ENCODE data around the gene PIGR.

PIGR gene

DNA sequence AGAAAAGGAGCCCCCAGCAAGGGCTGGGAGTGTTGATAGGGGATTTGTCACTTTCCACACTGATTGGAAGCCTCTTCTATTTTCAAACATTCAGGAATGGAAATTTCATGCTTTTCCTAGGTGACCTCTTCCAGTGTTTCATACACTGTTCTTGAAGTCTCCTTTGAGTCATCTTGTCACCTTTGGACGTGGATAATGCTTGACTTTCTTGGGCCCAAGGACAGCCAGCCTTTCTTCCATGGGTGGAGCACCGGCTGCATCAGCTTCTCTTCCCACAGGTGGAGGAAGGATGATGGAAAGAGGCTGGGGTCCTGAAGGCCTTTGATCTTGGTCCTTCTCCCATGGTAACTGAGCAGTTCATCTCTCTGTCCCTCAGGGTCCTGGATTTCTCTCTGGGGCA, 11.9 kb upstream of the PIGR start:
- no peak for DNase-seq

DNA sequence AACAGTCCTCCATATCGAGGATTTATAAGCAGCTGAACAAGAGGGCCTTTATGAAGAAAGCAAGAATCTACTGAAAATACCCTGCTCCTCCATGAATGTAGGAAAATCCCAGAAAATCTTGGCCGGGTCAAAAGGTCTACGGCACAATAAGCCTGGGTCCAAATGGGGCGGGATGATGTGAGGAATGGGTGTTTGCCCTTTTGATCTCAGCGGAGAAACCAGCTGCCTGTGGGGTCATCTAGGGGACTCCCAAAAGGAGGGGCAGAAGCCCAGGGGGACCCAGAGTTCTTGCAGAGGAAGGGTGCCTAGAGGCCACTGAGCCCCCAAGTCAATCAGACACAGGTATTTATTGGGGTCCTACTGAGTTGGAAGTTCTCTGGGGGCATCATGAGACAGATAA, 11.4 kb upstream of the PIGR start:
- no peak for DNase-seq

DNA sequence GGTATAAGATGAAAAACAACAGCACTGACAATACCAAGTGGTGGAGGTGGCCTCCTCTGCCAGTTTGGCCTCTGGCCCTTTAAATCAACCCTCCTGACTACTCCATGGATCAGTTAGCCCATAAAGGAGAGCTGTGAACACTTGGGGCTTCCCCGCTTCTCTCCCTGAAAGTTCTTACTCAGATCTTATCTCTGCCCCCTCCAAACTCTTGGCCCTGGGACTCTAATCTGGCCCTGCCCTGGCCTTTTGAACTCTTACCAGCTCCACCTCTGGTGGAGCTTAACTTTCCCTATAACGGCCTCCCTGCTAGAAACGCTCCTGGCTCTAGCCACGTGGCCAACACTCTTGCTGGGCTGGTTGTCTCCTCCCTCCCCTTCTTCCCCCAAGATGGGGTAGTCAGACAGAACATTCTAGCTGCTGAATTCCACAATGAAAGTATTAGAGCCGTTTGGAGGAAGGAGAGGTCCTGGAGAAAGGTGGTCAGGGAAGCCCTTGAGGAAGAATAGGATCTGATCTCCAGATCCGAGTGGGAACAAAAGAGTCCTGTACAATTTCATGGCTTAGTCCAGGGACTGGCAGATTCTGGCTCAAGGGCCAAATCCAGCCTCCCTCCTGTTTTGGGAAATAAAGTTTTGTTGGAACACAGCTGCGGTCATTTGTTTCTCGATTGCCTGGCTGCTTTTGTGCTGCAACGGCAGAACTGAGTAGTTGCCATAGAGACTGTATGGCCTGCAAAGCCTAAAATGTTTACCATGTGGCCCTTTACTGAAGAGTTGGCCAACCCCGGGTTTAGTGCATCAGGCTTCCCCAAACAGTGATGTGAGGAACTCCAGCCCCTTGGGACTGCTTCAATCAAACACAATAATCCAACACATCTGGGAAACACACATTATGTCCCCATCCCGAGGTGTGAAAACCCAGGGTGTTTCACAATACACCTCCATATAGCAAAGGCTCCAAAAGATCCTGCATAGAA, 9.5 kb upstream of the PIGR start:
- DNase-seq: no peak

- DNase-seq: no peak
Measured at GRCh38 chr1:206954459-206955342, 8.4 kb upstream of the PIGR start.

DNA sequence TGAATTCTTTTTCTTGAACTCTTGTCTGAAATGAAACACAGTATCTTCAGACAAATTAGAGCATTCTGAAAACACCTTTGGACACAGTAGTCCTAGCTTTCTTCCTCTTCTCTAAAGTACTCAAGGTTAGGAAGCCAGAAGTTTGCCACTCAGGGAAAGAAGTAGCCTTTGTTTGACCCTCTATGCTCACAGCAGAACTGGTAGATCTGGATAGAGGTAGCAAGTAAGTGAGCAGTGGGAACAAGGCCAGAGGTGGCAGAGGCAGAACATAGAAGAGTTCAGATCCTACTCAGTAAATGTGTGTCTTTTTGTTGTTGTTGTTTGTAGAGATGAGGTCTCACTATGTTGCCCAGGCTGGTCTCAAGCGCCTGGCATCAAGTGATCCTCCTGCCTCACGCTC, 7.4 kb upstream of the PIGR start:
- no peak for DNase-seq

- peak; percentile 18 for DNase-seq
Measured at GRCh38 chr1:206953126-206953525, 6.9 kb upstream of the PIGR start.

GRCh38 chr1:206952171-206952570, 5.9 kb upstream of the PIGR start:
- DNase-seq: no peak

DNA sequence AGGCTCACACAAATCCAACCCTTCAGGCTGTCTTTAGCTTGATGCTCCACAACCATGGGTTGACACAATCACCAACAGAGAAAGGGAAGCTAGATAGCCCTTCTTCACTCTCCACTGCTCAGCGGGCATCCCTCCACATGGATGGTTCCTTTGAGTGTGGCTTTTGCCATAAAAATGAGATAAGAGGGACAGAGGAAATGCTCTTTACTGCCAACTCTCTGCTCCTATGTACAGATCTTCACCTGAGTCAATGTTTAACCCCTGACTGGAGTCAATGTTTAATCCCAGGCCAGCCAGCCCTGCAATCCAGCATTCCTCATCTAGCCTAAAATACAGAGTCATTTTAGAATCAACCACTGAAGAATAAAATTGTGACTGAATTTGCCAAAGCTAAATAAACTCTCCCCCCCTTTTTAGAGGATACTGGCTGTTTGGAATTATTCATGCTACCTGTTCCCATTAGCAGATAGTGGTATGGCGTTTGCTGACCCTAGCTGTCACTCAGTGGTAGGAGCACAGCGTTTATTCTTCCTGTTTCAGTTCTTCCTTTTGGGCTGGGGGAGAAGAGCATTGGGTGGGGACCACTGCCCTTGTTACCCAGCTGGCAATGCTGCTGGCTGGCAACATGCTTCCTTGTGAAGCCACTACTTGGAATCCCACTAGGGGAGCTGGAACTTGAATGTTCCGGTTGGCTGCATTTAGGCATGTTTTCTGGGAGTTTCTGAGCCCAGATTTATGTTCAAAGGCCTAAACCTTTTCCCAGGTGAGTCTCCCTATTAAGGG, 5.2 kb upstream of the PIGR start:
- peak; percentile 8 for DNase-seq

DNA sequence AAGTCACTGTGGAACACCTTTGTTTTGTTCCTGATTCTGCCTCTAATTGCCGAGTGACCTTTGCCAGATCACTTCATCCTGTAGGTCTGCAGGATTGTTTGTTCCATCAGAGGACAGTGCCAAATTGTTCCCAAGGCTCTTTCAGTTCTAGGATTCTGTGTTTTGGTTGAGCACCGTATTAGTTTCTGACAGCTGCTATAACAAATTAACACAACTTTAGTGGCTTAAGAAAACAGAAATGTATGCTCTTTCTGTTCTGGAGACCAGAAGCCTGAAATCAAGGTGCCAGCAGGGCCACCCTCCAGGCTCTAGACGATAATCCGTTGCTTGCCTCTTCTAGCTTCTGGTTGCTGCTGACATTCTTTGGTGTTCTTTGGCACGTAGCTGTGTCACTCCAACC, 3.4 kb upstream of the PIGR start:
- no peak for DNase-seq

- no peak for DNase-seq
Measured at GRCh38 chr1:206949208-206949607, 2.9 kb upstream of the PIGR start.

GRCh38 chr1:206947255-206947654, 989 bp upstream of the PIGR start:
- DNase-seq: no peak

GRCh38 chr1:206945779-206946178, 487 bp downstream of the PIGR start:
- DNase-seq: no peak

- no peak for DNase-seq
Measured at GRCh38 chr1:206944703-206945102, 1.6 kb downstream of the PIGR start.

DNA sequence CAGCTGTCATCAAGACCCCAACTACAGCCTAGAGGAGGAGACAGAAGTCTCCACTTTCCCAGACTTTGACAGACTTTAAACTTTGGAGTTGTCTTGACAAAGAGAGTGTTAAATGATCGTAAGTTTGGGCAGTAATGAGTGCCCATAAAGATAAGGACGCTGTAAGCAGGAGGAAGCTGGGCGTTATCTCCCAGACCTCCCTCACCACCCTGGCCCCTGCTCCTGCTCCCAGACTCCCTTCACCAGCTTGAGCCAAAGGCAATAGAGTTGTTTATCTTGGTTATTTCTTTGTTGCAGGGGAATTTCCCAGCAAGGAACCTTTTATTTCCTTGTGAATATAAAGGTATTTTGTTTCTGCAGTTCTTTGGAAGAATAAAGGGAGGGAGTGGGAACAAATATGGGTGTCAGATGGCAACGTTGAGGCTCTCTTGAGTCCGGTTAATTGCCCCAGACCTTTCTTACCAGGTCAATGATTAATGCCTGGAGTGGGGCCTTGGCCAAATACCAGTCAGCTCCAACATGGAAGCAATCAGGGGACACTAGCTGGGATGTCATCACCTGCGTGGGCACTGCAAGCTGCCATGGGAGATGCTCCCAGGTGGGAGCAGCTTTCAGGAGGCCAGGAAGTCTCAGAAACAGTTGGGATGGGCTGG, 4.4 kb downstream of the PIGR start:
- no peak for DNase-seq

DNA sequence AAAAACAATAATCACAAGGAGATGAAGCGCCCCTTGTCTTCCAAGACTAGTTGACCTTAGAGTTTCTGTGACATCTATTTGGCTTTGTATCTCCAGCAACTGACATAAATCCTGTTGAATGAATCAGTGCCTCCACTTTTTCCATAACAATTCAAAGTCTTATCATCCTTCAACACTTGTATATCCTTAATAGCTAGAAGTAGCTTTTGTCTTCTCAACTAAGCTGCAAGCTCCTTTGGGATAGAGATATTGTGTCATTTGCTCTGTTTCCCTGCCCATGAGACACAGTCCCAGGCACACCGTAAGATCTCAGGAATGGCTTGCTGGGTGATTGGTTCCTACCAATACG, 5.7 kb downstream of the PIGR start:
- DNase-seq: no peak

DNA sequence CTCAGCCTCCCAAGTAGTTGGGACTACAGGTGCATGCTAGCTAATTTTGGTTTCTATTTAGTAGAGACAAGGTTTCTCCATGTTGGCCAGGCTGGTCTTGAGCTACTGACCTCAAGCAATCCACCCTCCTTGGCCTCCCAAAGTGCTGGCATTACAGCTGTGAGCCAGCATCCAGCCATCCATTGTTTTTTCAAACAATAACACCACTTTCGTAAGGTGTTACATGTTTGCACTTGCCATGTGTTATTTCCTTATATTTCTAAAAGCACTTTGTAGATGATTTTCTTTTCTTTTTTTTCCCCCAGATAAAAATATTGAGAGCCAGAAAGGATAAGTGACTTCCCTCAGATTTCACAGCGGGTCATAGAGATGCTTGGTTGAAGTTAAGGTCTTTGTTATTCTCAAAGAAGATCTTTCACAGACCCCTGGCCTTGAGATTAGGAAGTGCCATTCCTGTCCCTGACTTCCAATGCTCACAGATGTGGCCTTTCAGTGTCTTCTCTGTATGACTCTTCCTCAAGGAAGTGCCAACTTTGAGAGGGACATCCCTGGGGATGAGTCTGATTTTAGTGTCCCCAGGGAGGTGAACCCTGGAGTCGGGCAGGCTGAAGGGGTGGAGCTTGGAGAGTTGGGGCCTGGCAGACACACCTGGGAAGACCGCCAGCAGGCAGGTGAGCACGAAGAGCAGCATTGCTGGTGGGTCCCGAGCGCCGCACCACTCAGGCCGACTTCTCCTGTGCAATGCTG, 6.3 kb downstream of the PIGR start:
- DNase-seq: no peak

DNA sequence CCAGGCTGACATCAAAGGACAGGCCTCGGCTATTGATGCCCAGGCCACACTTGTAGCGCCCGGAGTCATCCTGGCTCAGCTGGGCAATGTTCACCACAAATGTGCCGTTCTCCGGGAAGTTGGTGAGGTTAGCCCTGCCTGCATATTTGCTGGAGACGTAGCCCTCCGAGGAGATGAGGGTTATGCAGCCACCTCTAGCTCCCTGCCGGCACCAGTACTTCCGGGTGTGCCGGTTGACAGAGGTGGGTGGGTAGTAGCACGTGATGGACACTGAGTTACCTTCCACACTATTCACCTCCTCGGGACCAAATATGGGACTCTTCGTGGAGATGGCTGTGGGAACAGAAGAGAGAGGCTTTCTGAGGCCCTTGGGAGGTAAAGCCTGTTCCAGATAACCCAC, 7.1 kb downstream of the PIGR start:
- no peak for DNase-seq

GRCh38 chr1:206937425-206937824, 8.8 kb downstream of the PIGR start:
- no peak for DNase-seq

DNA sequence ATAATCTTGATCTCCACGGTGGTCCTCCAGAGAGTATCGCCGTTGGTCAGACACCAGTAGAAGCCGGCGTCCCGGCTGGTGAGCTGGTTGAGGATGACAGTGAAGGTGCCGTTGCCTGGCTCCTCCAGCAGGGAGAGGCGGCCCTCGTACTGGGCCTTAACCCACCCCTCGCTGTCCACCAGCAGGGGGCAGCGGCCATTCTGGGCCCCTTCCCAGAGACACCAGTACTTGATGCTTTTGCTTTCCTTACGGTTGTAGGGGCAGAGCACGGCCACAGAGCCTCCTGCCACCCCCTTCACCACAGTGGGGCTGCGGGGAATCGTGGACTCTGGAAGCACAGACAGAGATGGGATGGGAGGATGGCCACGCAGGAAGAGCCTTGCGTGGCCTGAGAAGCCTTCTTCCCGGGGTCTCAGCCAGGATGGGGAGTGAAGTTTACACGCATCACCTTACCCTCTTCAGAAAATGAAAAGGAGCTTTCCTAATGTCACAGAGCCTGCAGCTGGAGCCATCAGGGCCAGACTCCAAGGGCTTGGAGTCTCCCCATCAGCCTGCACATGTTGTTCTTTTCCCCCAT, 10.7 kb downstream of the PIGR start:
- no peak for DNase-seq

DNA sequence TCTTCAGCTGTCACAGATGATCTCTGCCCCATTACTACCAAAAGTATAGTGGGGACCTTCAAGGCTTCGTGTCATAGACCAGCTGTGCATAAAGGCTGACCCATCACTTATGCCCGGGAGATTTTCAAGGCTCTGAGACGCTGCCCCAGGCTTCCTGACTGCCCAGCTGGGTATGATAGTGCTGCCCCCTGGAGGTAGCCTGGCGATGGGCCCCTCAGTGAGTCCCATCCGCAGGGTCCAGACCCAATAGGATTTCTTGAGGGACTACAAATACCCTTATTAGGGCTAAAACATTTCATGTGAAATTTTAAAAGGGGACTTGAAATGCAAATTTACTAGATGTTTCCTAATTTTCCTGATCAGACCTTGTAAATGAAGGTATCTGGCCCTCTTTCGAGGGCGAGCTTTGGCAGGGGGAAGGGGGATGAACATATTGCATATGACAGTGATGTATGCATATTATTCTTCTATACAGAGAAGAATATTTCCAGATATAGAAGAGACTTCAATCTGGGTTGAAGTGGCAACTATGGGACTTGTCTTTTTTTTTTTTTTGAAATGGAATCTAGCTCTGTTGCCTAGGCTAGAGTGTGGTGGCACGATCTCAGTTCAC, 12.8 kb downstream of the PIGR start:
- no peak for DNase-seq

DNA sequence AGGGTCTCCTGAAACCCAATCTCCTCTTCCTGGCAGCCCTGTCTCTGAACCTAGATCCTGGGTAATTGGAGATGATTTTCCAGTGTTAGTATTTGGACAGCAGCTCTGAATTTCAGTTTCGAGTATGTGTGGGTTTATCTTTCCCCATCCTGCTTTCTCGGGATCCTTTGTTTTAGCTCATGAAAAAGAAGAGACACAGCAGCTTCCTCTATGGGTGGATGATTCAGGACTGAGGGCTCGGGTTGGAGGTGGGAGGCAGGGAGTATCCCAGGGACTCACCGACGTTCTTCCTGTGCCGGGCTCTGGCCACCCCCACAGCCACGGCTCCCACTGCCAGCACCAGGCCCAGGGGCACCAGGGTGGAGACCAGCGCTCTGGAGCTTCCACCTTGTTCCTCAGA, 14.1 kb downstream of the PIGR start:
- DNase-seq: no peak

Data from NCI-H2029 treated with DMSO at 0.1 percent for 48 hours (cell line).